Colon (tissue), 2 donors: Measurements from ENCODE around the gene KRT17.
"Not testable (repeated sequence)": the region's sequence is repeated elsewhere in the genome, so short reads cannot be mapped to it uniquely, and the experiment has no call there.

Experiments used
- FAIRE-seq: peaks from 2 replicates; lab custom pipeline; 2012; peaks lifted over from hg19 to GRCh38; lab: Jason Lieb, UNC
- donor health status: control.
- donor health status: control.

The KRT17 gene

GRCh38 chr17:41619927-41620582 is 4.3 kb downstream of the KRT17 start:
- FAIRE-seq: not testable (repeated sequence)

GRCh38 chr17:41619036-41619926 is 5.1 kb downstream of the KRT17 start:
- FAIRE-seq: no peak

- no peak for FAIRE-seq
These were observed 5.9 kb downstream of the KRT17 start for GRCh38 chr17:41618341-41619035.

- no peak for FAIRE-seq
These were observed 6.7 kb downstream of the KRT17 start for GRCh38 chr17:41617698-41618097.

- FAIRE-seq: no peak
These were observed 7.2 kb downstream of the KRT17 start for GRCh38 chr17:41617136-41617535.

- FAIRE-seq: not testable (repeated sequence)
These were observed 7.9 kb downstream of the KRT17 start for GRCh38 chr17:41616486-41616885.

- no peak for FAIRE-seq
These were observed 8.9 kb downstream of the KRT17 start for GRCh38 chr17:41615454-41615853.

- FAIRE-seq: not testable (repeated sequence)
These were observed 9.6 kb downstream of the KRT17 start for GRCh38 chr17:41614767-41615166.

GRCh38 chr17:41614098-41614497 is 10.3 kb downstream of the KRT17 start:
- no peak for FAIRE-seq

- no peak for FAIRE-seq
These were observed 10.9 kb downstream of the KRT17 start for GRCh38 chr17:41613277-41614082.

GRCh38 chr17:41612376-41613160 is 11.8 kb downstream of the KRT17 start, which contains the start of gene KRT16:
TSS of gene KRT16 (minus strand) at chr17:41612767. CDS start at chr17:41612688, 79 bp downstream.
- FAIRE-seq: not testable (repeated sequence)

- no peak for FAIRE-seq
These were observed 13.3 kb downstream of the KRT17 start for GRCh38 chr17:41610965-41611640.

GRCh38 chr17:41610061-41610517 is 14.3 kb downstream of the KRT17 start:
- FAIRE-seq: not testable (repeated sequence)

- not testable (repeated sequence) for FAIRE-seq
These were observed 17.4 kb downstream of the KRT17 start for GRCh38 chr17:41606930-41607329.

GRCh38 chr17:41602524-41602923 is 21.9 kb downstream of the KRT17 start:
- FAIRE-seq: no peak

- FAIRE-seq: no peak
These were observed 24.1 kb downstream of the KRT17 start for GRCh38 chr17:41600318-41600717.

GRCh38 chr17:41599680-41600079 is 24.7 kb downstream of the KRT17 start:
- no peak for FAIRE-seq

GRCh38 chr17:41595585-41595984 is 28.8 kb downstream of the KRT17 start:
- no peak for FAIRE-seq

- no peak for FAIRE-seq
These were observed 29.9 kb downstream of the KRT17 start for GRCh38 chr17:41594363-41594915.
